ENCODE measurements around the gene CHAT. TPM values are rescaled to one million over a fixed set of nuclear protein-coding genes. Genes with fewer than 3 reads are reported as not detected.
A peak's percentile ranks its signal among the peaks of the same experiment; 100 is the strongest.

Gene CHAT
- total RNA-seq, 2 experiments from 2014 or later = not detected

GRCh38 chr10:49571388-49571787, 42.4 kb upstream of the CHAT start:
- Mint-ChIP-seq H3K4me1 (ENCODE audit: low read depth) (peaks cover 16% of the 10 kb centered on the region), H3K27me3 (peaks cover 25% of the 10 kb centered on the region), H3K27ac (no peak overlapping the region), H3K36me3 (ENCODE audit: low read depth) (no peaks in the 10 kb centered on the region), H3K4me3 (no peak overlapping the region), H3K9me3 (no peaks in the 10 kb centered on the region)
- POLR2A ChIA-PET = no interaction called here
- TF ChIP-seq, protein P1, sequence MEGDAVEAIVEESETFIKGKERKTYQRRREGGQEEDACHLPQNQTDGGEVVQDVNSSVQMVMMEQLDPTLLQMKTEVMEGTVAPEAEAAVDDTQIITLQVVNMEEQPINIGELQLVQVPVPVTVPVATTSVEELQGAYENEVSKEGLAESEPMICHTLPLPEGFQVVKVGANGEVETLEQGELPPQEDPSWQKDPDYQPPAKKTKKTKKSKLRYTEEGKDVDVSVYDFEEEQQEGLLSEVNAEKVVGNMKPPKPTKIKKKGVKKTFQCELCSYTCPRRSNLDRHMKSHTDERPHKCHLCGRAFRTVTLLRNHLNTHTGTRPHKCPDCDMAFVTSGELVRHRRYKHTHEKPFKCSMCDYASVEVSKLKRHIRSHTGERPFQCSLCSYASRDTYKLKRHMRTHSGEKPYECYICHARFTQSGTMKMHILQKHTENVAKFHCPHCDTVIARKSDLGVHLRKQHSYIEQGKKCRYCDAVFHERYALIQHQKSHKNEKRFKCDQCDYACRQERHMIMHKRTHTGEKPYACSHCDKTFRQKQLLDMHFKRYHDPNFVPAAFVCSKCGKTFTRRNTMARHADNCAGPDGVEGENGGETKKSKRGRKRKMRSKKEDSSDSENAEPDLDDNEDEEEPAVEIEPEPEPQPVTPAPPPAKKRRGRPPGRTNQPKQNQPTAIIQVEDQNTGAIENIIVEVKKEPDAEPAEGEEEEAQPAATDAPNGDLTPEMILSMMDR (IDR thresholded peaks at IDR 0.05) = no peak
- peak; percentile 46 for ATAC-seq
- CTCF ChIA-PET = no interaction called here
- intact Hi-C loops (cut with micrococcal nuclease) = no loop called here
- no peak for DNase-seq

DNA sequence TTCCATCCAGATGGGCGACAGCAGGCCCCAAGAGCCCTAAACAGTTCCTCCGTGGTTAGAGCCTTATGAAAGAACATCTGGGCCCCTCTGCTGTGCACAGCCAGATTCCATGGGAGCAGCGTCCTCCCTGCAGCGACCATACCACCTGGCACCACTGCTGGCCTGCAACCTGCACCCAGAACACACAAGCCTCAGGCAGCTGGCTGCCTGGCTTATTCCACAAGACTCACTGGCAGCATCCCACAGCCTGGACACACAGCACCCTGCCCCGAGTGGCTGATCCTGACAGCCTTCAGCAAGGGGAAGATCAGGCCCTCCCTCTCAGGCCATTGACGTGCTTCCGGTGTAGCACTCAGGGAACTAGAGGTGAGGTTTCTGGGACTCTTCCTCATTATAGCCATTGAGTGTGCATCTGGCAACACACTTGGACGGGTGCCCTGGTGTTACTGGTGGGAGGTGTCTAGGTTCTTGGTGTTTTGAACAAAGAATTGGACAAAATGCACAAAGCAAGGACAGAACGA, 41.2 kb upstream of the CHAT start:
- no peak for DNase-seq
- no peak for ATAC-seq
- intact Hi-C loops (cut with micrococcal nuclease) = no loop called here
- ChIA-PET POLR2A (no interaction called here), CTCF (no interaction called here)
- TF ChIP-seq, protein P1 (IDR thresholded peaks at IDR 0.05) = no peak
- no peaks in the 10 kb centered on the region for H3K9me3 Mint-ChIP-seq
- no peak overlapping the region for H3K27ac Mint-ChIP-seq
- H3K4me1 Mint-ChIP-seq (ENCODE audit: low read depth) = peaks cover 16% of the 10 kb centered on the region
- no peaks in the 10 kb centered on the region for H3K36me3 Mint-ChIP-seq (ENCODE audit: low read depth)
- H3K27me3 Mint-ChIP-seq = peaks cover 22% of the 10 kb centered on the region
- H3K4me3 Mint-ChIP-seq = no peak overlapping the region

- Mint-ChIP-seq H3K27me3 (peaks cover 21% of the 10 kb centered on the region), H3K9me3 (no peaks in the 10 kb centered on the region)
- CTCF ChIA-PET = no interaction called here
Observed at GRCh38 chr10:49575489-49576072, 38.3 kb upstream of the CHAT start.

GRCh38 chr10:49577182-49577925, 36.5 kb upstream of the CHAT start:
- no peaks in the 10 kb centered on the region for H3K36me3 Mint-ChIP-seq (ENCODE audit: low read depth)
- H3K27me3 Mint-ChIP-seq = peaks cover 20% of the 10 kb centered on the region
- DNase-seq (no peak), ATAC-seq (no peak)
- H3K27ac Mint-ChIP-seq = no peak overlapping the region
- ChIA-PET CTCF (interaction anchor here (1.7 kb wide), 1 partner anchor 16 kb away, joined by 5 read pairs; no protein-coding TSS in a partner anchor), POLR2A (no interaction called here)
- no peaks in the 10 kb centered on the region for H3K9me3 Mint-ChIP-seq
- no peaks in the 10 kb centered on the region for H3K4me1 Mint-ChIP-seq (ENCODE audit: low read depth)
- TF ChIP-seq, protein P1 (IDR thresholded peaks at IDR 0.05) = no peak
- H3K4me3 Mint-ChIP-seq = no peak overlapping the region
- intact Hi-C loops (cut with micrococcal nuclease) = no loop called here

More at GRCh38 chr10:49575489-49576072, 38.3 kb upstream of the CHAT start:
- Mint-ChIP-seq H3K36me3 (ENCODE audit: low read depth) (no peaks in the 10 kb centered on the region), H3K4me3 (no peak overlapping the region), H3K27ac (no peak overlapping the region), H3K4me1 (ENCODE audit: low read depth) (no peaks in the 10 kb centered on the region)
- intact Hi-C loops (cut with micrococcal nuclease) = no loop called here
- ATAC-seq (no peak), DNase-seq (no peak)
- POLR2A ChIA-PET = no interaction called here
- TF ChIP-seq, protein P1 (IDR thresholded peaks at IDR 0.05) = no peak

- DNase-seq (peak; percentile 13), ATAC-seq (no peak)
- Mint-ChIP-seq H3K4me1 (ENCODE audit: low read depth) (no peaks in the 10 kb centered on the region), H3K4me3 (no peak overlapping the region), H3K27me3 (peaks cover 20% of the 10 kb centered on the region), H3K9me3 (no peaks in the 10 kb centered on the region), H3K36me3 (ENCODE audit: low read depth) (no peaks in the 10 kb centered on the region), H3K27ac (no peak overlapping the region)
- intact Hi-C loops (cut with micrococcal nuclease) = no loop called here
- ChIA-PET CTCF (interaction anchor here (1.7 to 2.1 kb wide), 2 partner anchors 15 to 16 kb away, joined by 5 read pairs; no protein-coding TSS in a partner anchor), POLR2A (no interaction called here)
- TF ChIP-seq, protein P1 (IDR thresholded peaks at IDR 0.05) = no peak
Observed at GRCh38 chr10:49578392-49578791, 35.4 kb upstream of the CHAT start.

All from activated CD8-positive, alpha-beta T cell treated with anti-CD3 and anti-CD28 coated beads for 36 hours (primary cell).